ENCODE data around the gene RAC2. TPM values are rescaled to one million over a fixed set of nuclear protein-coding genes. Genes with fewer than 3 reads are reported as not detected.

Gene RAC2
- total RNA-seq, 4 donors from 2014 or later: 4.1 to 21.9 (median 7.2) TPM

DNA sequence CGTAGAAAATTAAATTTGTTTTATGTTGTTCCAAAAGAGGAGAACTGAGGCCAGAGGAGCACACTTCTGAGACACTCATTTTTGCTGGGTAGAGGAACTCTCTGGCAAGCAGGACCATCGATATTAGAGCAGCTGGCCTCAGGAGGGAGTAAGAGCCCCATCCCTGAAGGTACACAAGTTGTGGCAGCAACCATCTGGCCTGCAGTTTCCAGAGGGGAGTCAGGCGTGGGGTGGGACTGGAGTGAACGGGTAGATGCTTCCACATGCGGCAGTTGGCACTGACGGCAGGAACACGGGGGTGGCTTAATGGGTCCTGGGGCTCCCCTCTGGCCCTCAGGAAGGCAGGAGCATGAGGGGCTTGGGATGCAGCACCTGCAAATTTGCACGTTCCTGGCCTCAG, 18.6 kb downstream of the RAC2 start:
- Histone ChIP-seq H3K27me3 (peaks cover 0 to 49% (median 0%) of the 10 kb centered on the region in 4 donors), H3K27ac (replicated peaks in 1 of 4) (no peak overlapping the region), H3K36me3 (no peaks in the 10 kb centered on the region), H3K9me3 (no peaks in the 10 kb centered on the region), H3K4me1 (peaks cover 0 to 13% (median 8%) of the 10 kb centered on the region in 4 donors), H3K4me3 (no peak overlapping the region)
- no peak for DNase-seq (ENCODE audit: extremely low spot score)
- intact Hi-C loops (cut with DNase I): no loop called here
- no peak for TF ChIP-seq EP300 (IDR thresholded peaks at IDR 0.05)
- TF ChIP-seq, protein P1, sequence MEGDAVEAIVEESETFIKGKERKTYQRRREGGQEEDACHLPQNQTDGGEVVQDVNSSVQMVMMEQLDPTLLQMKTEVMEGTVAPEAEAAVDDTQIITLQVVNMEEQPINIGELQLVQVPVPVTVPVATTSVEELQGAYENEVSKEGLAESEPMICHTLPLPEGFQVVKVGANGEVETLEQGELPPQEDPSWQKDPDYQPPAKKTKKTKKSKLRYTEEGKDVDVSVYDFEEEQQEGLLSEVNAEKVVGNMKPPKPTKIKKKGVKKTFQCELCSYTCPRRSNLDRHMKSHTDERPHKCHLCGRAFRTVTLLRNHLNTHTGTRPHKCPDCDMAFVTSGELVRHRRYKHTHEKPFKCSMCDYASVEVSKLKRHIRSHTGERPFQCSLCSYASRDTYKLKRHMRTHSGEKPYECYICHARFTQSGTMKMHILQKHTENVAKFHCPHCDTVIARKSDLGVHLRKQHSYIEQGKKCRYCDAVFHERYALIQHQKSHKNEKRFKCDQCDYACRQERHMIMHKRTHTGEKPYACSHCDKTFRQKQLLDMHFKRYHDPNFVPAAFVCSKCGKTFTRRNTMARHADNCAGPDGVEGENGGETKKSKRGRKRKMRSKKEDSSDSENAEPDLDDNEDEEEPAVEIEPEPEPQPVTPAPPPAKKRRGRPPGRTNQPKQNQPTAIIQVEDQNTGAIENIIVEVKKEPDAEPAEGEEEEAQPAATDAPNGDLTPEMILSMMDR (IDR thresholded peaks at IDR 0.05): no peak
- TF ChIP-seq POLR2A (IDR thresholded peaks at IDR 0.05; ENCODE audit: low read depth): no peak
- TF ChIP-seq POLR2AphosphoS5 (IDR thresholded peaks at IDR 0.05): no peak
- 58% methylated on average over 8 of the region's 8 CpGs for WGBS

DNA sequence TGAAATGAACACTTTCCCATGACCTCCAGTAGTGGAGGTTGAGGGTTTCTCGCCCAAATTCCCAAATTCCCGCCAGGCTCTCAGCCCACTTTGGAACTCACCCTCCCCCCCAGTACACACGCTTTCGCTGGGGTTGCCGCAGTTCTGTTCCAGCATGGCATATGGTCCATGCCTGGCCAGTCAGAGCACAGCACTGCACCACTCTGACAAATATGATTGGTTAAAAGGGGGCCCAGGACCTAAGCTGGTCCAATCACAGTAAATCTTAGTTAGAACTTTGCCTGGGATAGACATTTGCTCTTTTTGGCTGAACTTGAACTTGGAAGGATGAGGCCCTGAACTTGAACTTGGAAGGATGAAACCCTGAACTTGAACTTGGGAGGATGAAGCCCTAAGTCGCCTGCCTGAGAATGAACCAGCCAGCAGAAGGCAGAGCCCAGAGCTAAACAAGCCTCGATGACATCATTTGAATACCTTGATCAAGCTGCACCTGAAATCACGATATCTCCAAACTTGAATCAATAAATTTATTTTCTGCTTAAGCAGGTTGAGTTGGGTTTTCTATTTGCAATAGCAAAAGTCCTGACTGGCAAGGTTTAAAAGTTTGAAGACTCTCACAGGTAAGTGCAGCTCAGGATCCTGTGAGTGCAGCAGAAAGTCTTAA, 19.2 kb downstream of the RAC2 start:
- intact Hi-C loops (cut with DNase I): no loop called here
- Histone ChIP-seq H3K27me3 (peaks cover 0 to 47% (median 0%) of the 10 kb centered on the region in 4 donors), H3K9me3 (no peaks in the 10 kb centered on the region), H3K4me1 (peaks cover 0 to 13% (median 7%) of the 10 kb centered on the region in 4 donors), H3K36me3 (no peaks in the 10 kb centered on the region), H3K4me3 (no peak overlapping the region), H3K27ac (replicated peaks in 1 of 4) (no peak overlapping the region)
- 67% methylated on average over 8 of the region's 8 CpGs for WGBS
- no peak for DNase-seq (ENCODE audit: extremely low spot score)
- TF ChIP-seq, protein P1 (IDR thresholded peaks at IDR 0.05): no peak
- TF ChIP-seq POLR2A (IDR thresholded peaks at IDR 0.05; ENCODE audit: low read depth) (no peak), EP300 (IDR thresholded peaks at IDR 0.05) (no peak), POLR2AphosphoS5 (IDR thresholded peaks at IDR 0.05) (no peak)

GRCh38 chr22:37223965-37224551, 20.0 kb downstream of the RAC2 start:
- intact Hi-C loops (cut with DNase I): no loop called here
- no peak for TF ChIP-seq POLR2A (IDR thresholded peaks at IDR 0.05; ENCODE audit: low read depth)
- no peak for TF ChIP-seq POLR2AphosphoS5 (IDR thresholded peaks at IDR 0.05)
- TF ChIP-seq EP300 (IDR thresholded peaks at IDR 0.05): no peak
- TF ChIP-seq, protein P1 (IDR thresholded peaks at IDR 0.05): no peak
- WGBS: 67% methylated on average over 3 of the region's 3 CpGs

DNA sequence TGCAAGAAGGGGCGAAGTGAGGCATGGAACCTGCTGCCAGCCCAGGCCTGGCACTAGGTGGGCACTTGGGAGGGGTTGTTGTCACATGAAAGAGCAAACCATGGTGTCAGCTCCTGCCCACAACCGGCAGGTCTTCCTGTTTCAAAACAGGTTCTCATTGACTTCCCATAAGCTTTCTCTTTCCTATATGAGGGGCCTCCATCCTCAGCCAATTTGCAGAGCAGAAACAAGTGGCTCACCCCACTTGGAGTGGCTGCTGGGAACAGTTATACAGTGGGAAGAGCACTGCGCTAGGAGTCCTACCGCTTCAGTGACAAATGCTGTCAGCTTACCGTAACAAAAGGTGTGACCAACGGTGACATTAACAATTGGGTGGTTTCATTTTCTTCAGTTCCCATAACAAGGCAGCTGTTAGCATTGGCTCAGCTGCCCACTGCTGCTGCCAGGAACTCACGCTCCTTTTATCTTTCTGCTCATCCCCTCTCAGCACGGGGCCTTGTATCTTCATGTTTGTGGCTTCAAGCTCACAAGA, 21.6 kb downstream of the RAC2 start:
- Histone ChIP-seq H3K27ac (replicated peaks in 1 of 4) (no peak overlapping the region), H3K4me1 (no peaks in the 10 kb centered on the region), H3K9me3 (no peaks in the 10 kb centered on the region), H3K27me3 (peaks cover 0 to 41% (median 0%) of the 10 kb centered on the region in 4 donors), H3K36me3 (no peaks in the 10 kb centered on the region), H3K4me3 (no peak overlapping the region)
- 80% methylated on average over 8 of the region's 8 CpGs for WGBS
- no peak for DNase-seq (ENCODE audit: extremely low spot score)
- intact Hi-C loops (cut with DNase I): no loop called here
- TF ChIP-seq POLR2A (IDR thresholded peaks at IDR 0.05; ENCODE audit: low read depth) (no peak), EP300 (IDR thresholded peaks at IDR 0.05) (no peak), POLR2AphosphoS5 (IDR thresholded peaks at IDR 0.05) (no peak)
- TF ChIP-seq, protein P1 (IDR thresholded peaks at IDR 0.05): no peak

More at GRCh38 chr22:37223965-37224551, 20.0 kb downstream of the RAC2 start:
- H3K27me3 ChIP-seq: peaks cover 0 to 44% (median 0%) of the 10 kb centered on the region in 4 donors
- H3K9me3 ChIP-seq: no peaks in the 10 kb centered on the region
- H3K27ac ChIP-seq (replicated peaks in 1 of 4): no peak overlapping the region
- peaks cover 0 to 4% (median 0%) of the 10 kb centered on the region in 4 donors for H3K4me1 ChIP-seq
- H3K36me3 ChIP-seq: no peaks in the 10 kb centered on the region
- DNase-seq (ENCODE audit: extremely low spot score): no peak
- no peak overlapping the region for H3K4me3 ChIP-seq

Measured in esophagus muscularis mucosa (tissue), 4 donors.